ENCODE results near the gene SULT1C3. TPM values are rescaled to one million over a fixed set of nuclear protein-coding genes. Genes with fewer than 3 reads are reported as not detected.

The SULT1C3 gene
- not detected in 2 replicates for polyA plus RNA-seq (2011; rRNA removed)
- polyA minus RNA-seq (2011; rRNA and poly(A)+ RNA removed): not detected in 2 replicates

- TF ChIP-seq, protein P1, sequence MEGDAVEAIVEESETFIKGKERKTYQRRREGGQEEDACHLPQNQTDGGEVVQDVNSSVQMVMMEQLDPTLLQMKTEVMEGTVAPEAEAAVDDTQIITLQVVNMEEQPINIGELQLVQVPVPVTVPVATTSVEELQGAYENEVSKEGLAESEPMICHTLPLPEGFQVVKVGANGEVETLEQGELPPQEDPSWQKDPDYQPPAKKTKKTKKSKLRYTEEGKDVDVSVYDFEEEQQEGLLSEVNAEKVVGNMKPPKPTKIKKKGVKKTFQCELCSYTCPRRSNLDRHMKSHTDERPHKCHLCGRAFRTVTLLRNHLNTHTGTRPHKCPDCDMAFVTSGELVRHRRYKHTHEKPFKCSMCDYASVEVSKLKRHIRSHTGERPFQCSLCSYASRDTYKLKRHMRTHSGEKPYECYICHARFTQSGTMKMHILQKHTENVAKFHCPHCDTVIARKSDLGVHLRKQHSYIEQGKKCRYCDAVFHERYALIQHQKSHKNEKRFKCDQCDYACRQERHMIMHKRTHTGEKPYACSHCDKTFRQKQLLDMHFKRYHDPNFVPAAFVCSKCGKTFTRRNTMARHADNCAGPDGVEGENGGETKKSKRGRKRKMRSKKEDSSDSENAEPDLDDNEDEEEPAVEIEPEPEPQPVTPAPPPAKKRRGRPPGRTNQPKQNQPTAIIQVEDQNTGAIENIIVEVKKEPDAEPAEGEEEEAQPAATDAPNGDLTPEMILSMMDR (IDR thresholded peaks at IDR 0.05; ENCODE audit: low read depth, low read length): no peak
- no peaks in the 10 kb centered on the region for H3K9me3 ChIP-seq (ENCODE audit: control insufficient read depth, insufficient read depth, low read length)
- no peak within 1 kb of the TSS for H3K4me3 ChIP-seq (ENCODE audit: low read depth, low read length)
- no peaks in the 10 kb centered on the region for H3K27me3 ChIP-seq (ENCODE audit: control insufficient read depth, insufficient read depth, low read length)
- POLR2A ChIA-PET: no interaction called here
- CTCF ChIA-PET: no interaction called here
- DNase-seq (ENCODE audit: low read depth, low spot score): no peak
- H3K27ac ChIP-seq (ENCODE audit: low read depth, low read length): no peak within 1 kb of the TSS
These were observed at the start of gene SULT1C3 for GRCh38 chr2:108239786-108240185. Gene SULT1C3 (plus strand): TSS chr2:108239968. CDS start chr2:108247195, 7,227 bp downstream.

- ChIA-PET CTCF (no interaction called here), POLR2A (no interaction called here)
- Histone ChIP-seq H3K27ac (ENCODE audit: low read depth, low read length) (no peak overlapping the region), H3K9me3 (ENCODE audit: control insufficient read depth, insufficient read depth, low read length) (no peaks in the 10 kb centered on the region), H3K27me3 (ENCODE audit: control insufficient read depth, insufficient read depth, low read length) (no peaks in the 10 kb centered on the region), H3K4me3 (ENCODE audit: low read depth, low read length) (no peak overlapping the region)
- DNase-seq (ENCODE audit: low read depth, low spot score): no peak
- TF ChIP-seq, protein P1 (IDR thresholded peaks at IDR 0.05; ENCODE audit: low read depth, low read length): no peak
These were observed 46.5 kb upstream of the SULT1C3 start for GRCh38 chr2:108193251-108193650.

DNA sequence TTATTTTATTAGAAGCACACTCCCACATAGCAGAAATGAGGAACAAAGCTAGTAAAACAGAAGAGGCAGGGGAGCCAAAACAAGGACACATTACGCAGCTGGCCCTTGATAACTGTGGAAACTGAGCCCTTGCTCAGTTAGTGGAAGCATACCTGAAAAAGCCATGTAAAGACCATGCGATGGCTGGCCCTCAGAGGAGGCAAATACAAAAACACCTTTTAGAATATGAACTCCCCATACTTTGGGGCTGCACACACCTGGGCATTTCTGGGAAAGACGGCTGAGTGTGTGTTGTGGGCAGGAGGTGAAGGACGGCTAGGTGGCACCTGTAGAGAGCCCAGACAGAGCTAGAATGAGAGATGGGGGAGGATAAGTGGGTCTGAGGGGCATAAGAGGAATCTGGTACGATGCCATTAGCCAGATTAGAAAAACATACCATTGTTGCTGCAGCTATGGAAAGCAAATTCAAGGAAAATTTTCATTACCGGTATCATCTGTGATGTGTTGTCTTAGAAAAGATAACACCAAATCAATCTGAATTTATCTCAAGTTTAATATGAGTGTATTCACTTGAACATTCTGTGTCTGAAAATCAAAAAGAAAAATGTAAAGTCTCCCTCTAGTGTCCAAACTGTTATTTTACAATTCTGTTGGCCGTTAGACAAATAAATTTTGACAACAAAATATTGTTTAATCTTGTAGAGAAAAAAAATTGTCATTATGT, 45.2 kb upstream of the SULT1C3 start:
- H3K9me3 ChIP-seq (ENCODE audit: control insufficient read depth, insufficient read depth, low read length): no peaks in the 10 kb centered on the region
- H3K27ac ChIP-seq (ENCODE audit: low read depth, low read length): no peak overlapping the region
- H3K27me3 ChIP-seq (ENCODE audit: control insufficient read depth, insufficient read depth, low read length): no peaks in the 10 kb centered on the region
- POLR2A ChIA-PET: no interaction called here
- no peak overlapping the region for H3K4me3 ChIP-seq (ENCODE audit: low read depth, low read length)
- CTCF ChIA-PET: interaction anchor here (0.8 to 2.0 kb wide), 5 partner anchors 8 to 202 kb away, joined by 3 to 8 read pairs (median 4); no protein-coding TSS in a partner anchor
- DNase-seq (ENCODE audit: low read depth, low spot score): no peak
- TF ChIP-seq, protein P1 (IDR thresholded peaks at IDR 0.05; ENCODE audit: low read depth, low read length): peak; percentile 45

- Histone ChIP-seq H3K9me3 (ENCODE audit: control insufficient read depth, insufficient read depth, low read length) (no peaks in the 10 kb centered on the region), H3K27me3 (ENCODE audit: control insufficient read depth, insufficient read depth, low read length) (no peaks in the 10 kb centered on the region), H3K27ac (ENCODE audit: low read depth, low read length) (no peak overlapping the region), H3K4me3 (ENCODE audit: low read depth, low read length) (no peak overlapping the region)
- TF ChIP-seq, protein P1 (IDR thresholded peaks at IDR 0.05; ENCODE audit: low read depth, low read length): no peak
- CTCF ChIA-PET: interaction anchor here (0.8 to 2.0 kb wide), 2 partner anchors 11 to 202 kb away, joined by 3 to 8 read pairs; no protein-coding TSS in a partner anchor
- DNase-seq (ENCODE audit: low read depth, low spot score): no peak
- POLR2A ChIA-PET: no interaction called here
These were observed 44.7 kb upstream of the SULT1C3 start for GRCh38 chr2:108195133-108195439.

DNA sequence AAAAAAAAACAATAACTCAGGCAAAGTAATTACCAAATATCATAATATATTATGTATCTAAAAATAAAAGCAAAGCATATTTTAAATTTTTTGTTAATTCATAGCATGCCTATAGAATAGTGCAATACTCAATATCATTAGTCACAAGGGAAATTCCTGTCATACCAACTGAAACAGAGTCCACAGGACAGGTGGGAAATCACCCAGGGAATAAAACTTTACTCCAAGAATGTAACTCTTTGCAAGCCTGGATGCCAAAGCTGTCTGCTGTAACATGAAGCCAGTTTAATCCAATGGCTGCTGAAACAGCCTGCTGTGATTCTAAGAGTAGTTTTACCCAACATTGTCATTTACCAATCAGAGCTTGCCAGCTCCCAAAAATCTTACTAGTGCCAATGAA, 40.0 kb upstream of the SULT1C3 start:
- no peak overlapping the region for H3K27ac ChIP-seq (ENCODE audit: low read depth, low read length)
- no peaks in the 10 kb centered on the region for H3K27me3 ChIP-seq (ENCODE audit: control insufficient read depth, insufficient read depth, low read length)
- CTCF ChIA-PET: no interaction called here
- DNase-seq (ENCODE audit: low read depth, low spot score): no peak
- H3K4me3 ChIP-seq (ENCODE audit: low read depth, low read length): no peak overlapping the region
- no peaks in the 10 kb centered on the region; the same call in 1 of the 2 replicates for H3K9me3 ChIP-seq (ENCODE audit: control insufficient read depth, insufficient read depth, low read length)
- POLR2A ChIA-PET: no interaction called here
- TF ChIP-seq, protein P1 (IDR thresholded peaks at IDR 0.05; ENCODE audit: low read depth, low read length): no peak

All from AG04450 (cell line).